ENCODE measurements around the gene FBXL4. TPM values are rescaled to one million over a fixed set of nuclear protein-coding genes. Genes with fewer than 3 reads are reported as not detected.

Gene FBXL4
- total RNA-seq, 4 donors from 2014 or later: 14.7 to 18.4 (median 17.3) TPM

GRCh38 chr6:98831959-98832283, 115.8 kb downstream of the FBXL4 start:
- intact Hi-C loops (cut with DNase I; ENCODE audit: low total_unique reads): no loop called here
- no peak for TF ChIP-seq POLR2A (IDR thresholded peaks at IDR 0.05)
- TF ChIP-seq CTCF (IDR thresholded peaks at IDR 0.05): no peak
- 3% methylated on average over 11 of the region's 11 CpGs for WGBS, 2 donors
- H3K4me3 ChIP-seq (ENCODE audit: low read depth, poor library complexity, severe bottlenecking): no peak overlapping the region
- DNase-seq (ENCODE audit: low spot score in 2 of 2): no peak

- no peak overlapping the region for H3K4me3 ChIP-seq (ENCODE audit: low read depth, poor library complexity, severe bottlenecking)
- TF ChIP-seq POLR2A (IDR thresholded peaks at IDR 0.05): no peak
- DNase-seq (ENCODE audit: low spot score in 2 of 2): no peak
- 4% methylated on average over 48 to 56 of the region's 58 CpGs for WGBS, 2 donors
- intact Hi-C loops (cut with DNase I; ENCODE audit: low total_unique reads): no loop called here
Observed at GRCh38 chr6:98831057-98831958, 116.4 kb downstream of the FBXL4 start.

- WGBS, 2 donors: 42 to 43% methylated on average over 2 of the region's 2 CpGs
- H3K4me3 ChIP-seq (ENCODE audit: low read depth, poor library complexity, severe bottlenecking): no peak overlapping the region
- intact Hi-C loops (cut with DNase I; ENCODE audit: low total_unique reads): no loop called here
- TF ChIP-seq POLR2A (IDR thresholded peaks at IDR 0.05) (no peak), CTCF (IDR thresholded peaks at IDR 0.05) (no peak)
- no peak for DNase-seq (ENCODE audit: low spot score in 2 of 2)
Observed at GRCh38 chr6:98830146-98830545, 117.6 kb downstream of the FBXL4 start.

- DNase-seq (ENCODE audit: low spot score in 2 of 2): no peak
- no peak overlapping the region for H3K4me3 ChIP-seq (ENCODE audit: low read depth, poor library complexity, severe bottlenecking)
- WGBS, 2 donors: 13 to 21% methylated on average over 14 of the region's 14 CpGs
- TF ChIP-seq CTCF (IDR thresholded peaks at IDR 0.05): no peak
- TF ChIP-seq POLR2A (IDR thresholded peaks at IDR 0.05): no peak
- intact Hi-C loops (cut with DNase I; ENCODE audit: low total_unique reads): no loop called here
Observed at GRCh38 chr6:98828941-98829411, 118.8 kb downstream of the FBXL4 start.

GRCh38 chr6:98828211-98828788, 119.4 kb downstream of the FBXL4 start:
- TF ChIP-seq CTCF (IDR thresholded peaks at IDR 0.05) (no peak), POLR2A (IDR thresholded peaks at IDR 0.05) (no peak)
- 10 to 13% methylated on average over 12 of the region's 12 CpGs for WGBS, 2 donors
- intact Hi-C loops (cut with DNase I; ENCODE audit: low total_unique reads): no loop called here
- H3K4me3 ChIP-seq (ENCODE audit: low read depth, poor library complexity, severe bottlenecking): no peak overlapping the region
- no peak for DNase-seq (ENCODE audit: low spot score in 2 of 2)

- DNase-seq (ENCODE audit: low spot score in 2 of 2): no peak
- TF ChIP-seq CTCF (IDR thresholded peaks at IDR 0.05) (no peak), POLR2A (IDR thresholded peaks at IDR 0.05) (no peak)
- intact Hi-C loops (cut with DNase I; ENCODE audit: low total_unique reads): no loop called here
- no peak overlapping the region for H3K4me3 ChIP-seq (ENCODE audit: low read depth, poor library complexity, severe bottlenecking)
- WGBS, 2 donors: 7 to 8% methylated on average over 44 of the region's 44 CpGs
Observed at GRCh38 chr6:98827295-98828159, 120.2 kb downstream of the FBXL4 start.

All from lower leg skin (tissue), 4 donors.